NCI-H2029 (cell line): ENCODE results near the gene CABP2.
A peak's percentile ranks its signal among the peaks of the same experiment; 100 is the strongest.
"Not testable (repeated sequence)": the region's sequence is repeated elsewhere in the genome, so short reads cannot be mapped to it uniquely, and the experiment has no call there.

Source experiments
- DNase-seq: peaks from one replicate; lab custom pipeline; 2025; lab: John Stamatoyannopoulos, UW

The CABP2 gene

DNA sequence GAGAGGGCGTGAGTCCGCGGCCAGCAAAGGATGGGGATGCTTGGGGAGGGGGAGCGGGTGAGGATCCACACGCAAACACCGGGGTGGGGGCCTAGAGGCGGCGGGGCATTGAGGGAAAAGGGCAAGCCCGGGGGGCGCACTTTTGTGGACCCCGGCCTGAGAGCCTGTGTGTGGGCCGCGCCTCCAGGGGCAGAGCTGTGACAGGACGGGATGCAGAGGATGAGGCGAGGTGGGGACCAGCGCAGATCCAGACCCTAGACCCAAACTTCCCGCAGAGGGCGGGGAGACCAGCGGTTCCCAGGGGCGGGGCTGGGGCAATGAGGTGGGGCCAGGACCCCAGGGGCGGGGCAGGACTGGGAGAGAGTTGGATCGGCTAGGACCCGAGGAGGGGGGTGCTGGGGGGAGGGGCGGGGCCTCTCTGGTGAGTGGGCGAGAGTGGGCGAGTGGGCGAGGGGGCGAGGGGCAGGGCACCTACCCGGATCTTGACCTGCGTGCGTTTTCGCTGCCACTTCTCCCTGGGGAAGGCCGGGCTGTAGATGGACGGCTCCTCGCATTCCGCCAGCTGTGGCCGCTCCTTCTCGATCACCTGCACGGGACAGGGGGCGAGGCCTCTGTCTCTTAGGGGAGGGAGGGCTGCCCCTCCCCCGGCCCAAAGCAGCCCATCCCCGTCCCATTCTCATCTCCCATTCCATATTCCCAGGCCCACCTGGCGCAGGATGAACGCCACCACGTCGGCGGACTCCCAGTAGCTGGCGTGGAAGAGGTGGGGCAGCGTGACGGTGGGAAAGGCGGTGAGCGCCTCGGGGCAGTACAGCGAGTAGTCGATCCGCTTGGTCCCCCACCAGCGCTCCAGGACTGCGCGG lies 28.6 kb downstream of the CABP2 start:
- no peak for DNase-seq

GRCh38 chr11:67493548-67494370 lies 29.5 kb downstream of the CABP2 start:
- DNase-seq: no peak

DNA sequence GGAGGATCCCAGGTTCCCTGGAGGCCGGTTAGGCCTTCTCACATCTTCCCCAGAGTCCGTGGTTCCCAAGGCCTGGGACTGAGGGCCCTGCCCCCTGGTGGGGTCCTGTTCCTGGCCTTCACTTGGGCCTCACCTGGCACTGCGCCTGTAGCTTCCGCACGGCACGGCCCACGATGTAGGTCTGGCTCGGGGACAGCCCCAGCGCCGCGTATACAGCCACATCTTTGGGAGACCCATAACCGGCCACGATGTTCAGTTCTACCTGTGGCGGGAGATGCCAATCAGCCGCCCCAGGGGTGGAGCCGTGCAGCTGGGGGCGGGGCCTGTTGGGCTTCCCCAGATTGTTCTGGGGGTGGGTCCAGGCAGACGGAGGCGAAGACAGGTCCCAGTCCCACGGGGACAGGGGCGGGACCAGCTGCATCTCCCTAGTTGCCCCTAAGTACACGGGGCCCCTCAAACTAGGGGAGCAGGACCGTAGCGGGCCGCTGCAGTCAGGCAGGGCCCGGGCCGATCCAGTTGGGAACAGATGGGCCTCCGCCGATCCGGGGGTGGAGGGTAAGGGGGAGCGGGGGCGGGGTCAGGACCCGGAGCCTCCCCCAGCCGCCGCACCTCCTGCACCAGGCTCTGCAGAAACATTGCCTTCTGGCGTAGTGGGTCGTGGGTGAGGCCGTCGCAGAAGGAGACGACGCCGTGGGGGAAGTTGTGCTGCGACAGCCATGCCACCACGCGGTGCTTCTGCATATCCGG lies 30.3 kb downstream of the CABP2 start:
- DNase-seq: no peak

- DNase-seq: no peak
These were observed 31.0 kb downstream of the CABP2 start for GRCh38 chr11:67492069-67492727.

DNA sequence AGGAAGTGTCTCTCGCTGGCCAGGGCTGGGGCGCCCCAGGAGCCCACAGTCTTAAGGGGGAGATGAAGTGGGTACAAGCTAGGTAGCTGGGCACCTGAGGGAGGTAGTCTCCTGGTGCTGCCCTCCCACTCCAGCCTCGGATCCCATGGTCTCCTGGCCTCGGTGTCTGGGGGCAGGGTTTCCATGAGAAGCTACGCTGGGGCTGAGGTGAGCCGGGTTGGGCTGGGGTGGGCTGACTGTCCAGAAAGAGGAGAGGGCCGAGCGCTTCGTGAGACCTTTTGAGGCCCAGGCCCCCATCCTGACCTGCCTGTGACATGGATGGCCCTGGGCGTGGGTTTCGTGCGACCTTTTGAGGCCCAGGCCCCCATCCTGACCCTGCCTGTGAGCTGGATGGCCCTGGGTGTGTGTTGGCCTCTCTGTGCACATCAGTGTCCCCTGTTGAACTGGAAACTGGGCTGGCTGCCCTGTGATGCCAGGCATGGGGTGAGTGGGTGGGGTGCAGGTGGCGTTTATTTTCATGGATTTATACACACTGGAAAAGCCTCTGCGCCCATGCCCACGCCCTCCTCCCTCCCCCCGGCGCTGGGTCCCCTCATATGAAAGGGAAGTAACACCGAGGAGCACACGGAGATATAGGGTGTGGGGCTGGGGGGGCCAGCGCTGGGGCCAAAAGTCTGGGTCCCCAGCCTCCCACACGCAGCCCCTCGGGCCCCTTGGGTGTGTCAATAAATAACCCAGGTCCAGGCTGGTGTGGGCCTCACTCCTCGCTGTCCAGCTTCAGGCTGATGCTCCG lies 31.8 kb downstream of the CABP2 start:
- DNase-seq: no peak

- no peak for DNase-seq
These were observed 32.5 kb downstream of the CABP2 start for GRCh38 chr11:67490727-67491065.

DNA sequence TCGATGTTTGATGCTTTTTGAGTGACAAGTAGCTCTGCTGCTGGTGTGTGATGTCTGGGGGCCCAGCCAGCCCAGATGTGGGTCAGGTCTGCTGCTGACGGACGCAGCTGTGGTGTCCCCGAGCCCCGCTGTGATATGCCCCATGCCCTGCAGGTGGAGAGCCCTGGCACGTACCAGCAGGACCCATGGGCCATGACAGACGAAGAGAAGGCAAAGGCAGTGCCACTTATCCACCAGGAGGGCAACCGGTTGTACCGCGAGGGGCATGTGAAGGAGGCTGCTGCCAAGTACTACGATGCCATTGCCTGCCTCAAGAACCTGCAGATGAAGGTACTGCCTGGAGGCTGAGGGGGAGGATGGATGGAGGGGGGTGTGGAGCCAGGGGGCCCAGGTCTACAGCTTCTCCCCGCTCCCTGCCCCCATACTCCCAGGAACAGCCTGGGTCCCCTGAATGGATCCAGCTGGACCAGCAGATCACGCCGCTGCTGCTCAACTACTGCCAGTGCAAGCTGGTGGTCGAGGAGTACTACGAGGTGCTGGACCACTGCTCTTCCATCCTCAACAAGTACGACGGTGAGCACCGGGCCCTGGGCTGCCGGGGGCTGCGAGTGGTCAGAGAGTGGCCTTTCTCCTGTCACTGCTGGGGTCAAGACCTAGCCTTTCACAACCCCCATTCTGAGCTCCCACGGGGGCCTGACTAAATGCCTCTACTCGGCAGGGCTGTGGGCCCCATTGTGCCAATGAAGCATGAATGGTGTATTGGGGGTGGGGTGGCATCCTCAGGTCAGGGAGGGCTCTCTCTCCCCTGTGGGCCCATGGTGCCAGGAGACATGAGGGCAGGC lies 33.1 kb downstream of the CABP2 start:
- DNase-seq: no peak

GRCh38 chr11:67489203-67489884 lies 33.9 kb downstream of the CABP2 start:
- no peak for DNase-seq

GRCh38 chr11:67486481-67487195 lies 36.6 kb downstream of the CABP2 start:
- DNase-seq: no peak

GRCh38 chr11:67485873-67486361 lies 37.3 kb downstream of the CABP2 start:
- peak; percentile 8 for DNase-seq

- DNase-seq: no peak
These were observed 38.4 kb downstream of the CABP2 start for GRCh38 chr11:67484847-67485311.

- DNase-seq: no peak
These were observed 39.2 kb downstream of the CABP2 start for GRCh38 chr11:67483831-67484665.

GRCh38 chr11:67482827-67483798 lies 40.1 kb downstream of the CABP2 start, which contains the start of gene AIP:
TSS of gene AIP (plus strand) at chr11:67483026. CDS start at chr11:67483159, 133 bp downstream.
- peak; percentile 98 for DNase-seq

GRCh38 chr11:67482275-67482826 lies 40.9 kb downstream of the CABP2 start:
- no peak for DNase-seq

GRCh38 chr11:67477344-67478050 lies 45.7 kb downstream of the CABP2 start:
- DNase-seq: not testable (repeated sequence)
